SK-MEL-5 (cell line): ENCODE measurements around the gene SLC35E1. TPM values are rescaled to one million over a fixed set of nuclear protein-coding genes. Genes with fewer than 3 reads are reported as not detected.
A peak's percentile ranks its signal among the peaks of the same experiment; 100 is the strongest.

Experiments used
- DNase-seq: peaks from one replicate; pipeline ENCODE4 v3.0.0-alpha.2; 2016; ENCODE audit warnings: low read depth, low spot score
- in situ Hi-C: cut with HindIII; loops from 2 replicates; pipeline ENCODE4 v1.10.0; 2016; ENCODE audit warnings: low sequenced_read_pairs, high pct_unique_total_duplicates, low pct_unique_long_range_greater_than_20kb
- polyA plus RNA-seq, 2 experiments: library from polyadenylated mRNA; depleted of rRNA; stranded (reverse); fragments of >200 nt; gene quantifications; 2 replicates each; pipeline ENCODE4 v1.2.3, GENCODE V29; 2015
- total RNA-seq: library from RNA; depleted of rRNA; stranded (reverse); fragments of >200 nt; shearing (Covaris generic); gene quantifications from 2 replicates; pipeline ENCODE4 v1.2.3, GENCODE V29; 2014; rRNA removed

Gene SLC35E1
- 19.8 and 26.9 TPM in 2 replicates for total RNA-seq
- 27.0 and 41.0 TPM in 2 replicates for polyA plus RNA-seq (2015; cell fraction: cytosol; rRNA removed)
- 15.8 and 20.6 TPM in 2 replicates for polyA plus RNA-seq (2015; cell fraction: nucleus; rRNA removed)

DNA sequence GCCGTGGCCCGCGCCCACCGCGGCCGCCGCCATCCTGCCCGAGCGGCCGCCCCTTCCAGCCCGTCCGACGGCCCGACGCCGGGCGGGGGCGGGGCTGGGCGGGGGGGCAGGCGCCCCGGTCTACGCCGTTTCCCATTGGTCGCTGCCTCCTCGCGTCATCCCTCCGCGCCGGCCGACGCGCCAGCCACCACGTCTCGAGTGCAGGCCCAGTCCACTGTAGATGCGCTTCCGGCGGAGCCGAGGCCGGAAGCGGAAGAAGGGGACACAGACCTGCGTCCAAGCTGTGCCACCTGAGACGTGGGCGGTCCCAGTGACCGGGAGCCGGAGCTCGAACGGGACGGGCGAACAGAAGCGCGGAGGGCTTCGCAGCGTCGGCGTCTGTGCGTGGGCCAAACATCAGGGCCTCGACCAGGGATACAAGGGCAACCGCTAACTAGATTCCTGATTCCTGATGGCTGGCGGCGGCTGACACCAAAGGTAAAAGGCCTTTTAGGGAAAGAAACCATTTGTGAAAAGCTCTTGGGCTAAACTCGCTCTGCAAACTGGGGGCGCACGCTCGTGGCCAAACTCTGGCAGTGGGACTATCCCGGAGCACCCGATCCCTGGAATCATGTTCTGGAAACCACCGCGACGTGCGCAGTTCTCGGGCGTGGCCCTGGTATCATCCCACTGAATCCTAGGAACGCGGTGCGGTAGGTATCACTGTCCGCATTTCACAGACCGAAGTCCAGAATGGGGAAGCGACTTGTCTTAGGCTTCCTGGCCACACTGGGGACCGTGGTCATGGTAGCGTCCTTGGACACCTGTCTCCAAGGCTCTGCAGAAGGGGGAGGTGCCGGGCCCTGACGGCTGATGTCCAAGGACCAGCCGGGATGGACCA, at the start of gene SLC35E1:
SLC35E1 (minus strand) TSS at position 84 of the 880 bp plus-strand sequence; CDS start at position 33, 51 bp downstream.
- in situ Hi-C loops, result no loop called here
- peak; percentile 92 for DNase-seq

DNA sequence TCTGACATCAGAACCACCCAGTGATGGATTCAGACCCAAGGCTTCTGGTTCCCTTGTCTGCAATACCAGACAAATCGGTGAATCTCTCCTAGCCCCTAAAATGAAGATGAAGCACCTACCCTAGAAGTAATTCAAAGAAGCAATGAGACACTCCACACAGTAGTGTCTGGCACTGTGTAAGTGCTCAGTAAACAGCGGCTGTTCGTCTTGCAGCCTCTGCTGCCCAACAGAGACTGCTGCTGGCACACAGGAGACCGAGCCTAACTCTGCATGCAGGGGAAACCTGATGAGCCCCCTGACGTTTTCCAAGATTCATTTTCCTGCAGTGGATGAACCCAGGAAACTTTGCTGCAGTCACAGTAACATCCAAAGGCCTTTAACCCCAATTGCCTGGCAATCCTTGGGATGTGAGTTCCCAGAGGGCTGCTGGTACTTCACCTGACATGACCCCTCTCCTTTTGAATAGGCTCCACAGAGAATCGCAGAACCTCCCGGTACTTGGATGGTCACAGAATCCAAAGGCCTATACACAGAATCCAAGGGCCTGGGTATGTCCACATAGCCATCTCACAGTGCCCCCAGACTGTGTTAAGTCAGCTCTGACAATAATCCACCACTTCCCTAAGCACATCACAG, 49.1 kb upstream of the SLC35E1 start:
- DNase-seq, result no peak
- in situ Hi-C loops, result no loop called here

DNA sequence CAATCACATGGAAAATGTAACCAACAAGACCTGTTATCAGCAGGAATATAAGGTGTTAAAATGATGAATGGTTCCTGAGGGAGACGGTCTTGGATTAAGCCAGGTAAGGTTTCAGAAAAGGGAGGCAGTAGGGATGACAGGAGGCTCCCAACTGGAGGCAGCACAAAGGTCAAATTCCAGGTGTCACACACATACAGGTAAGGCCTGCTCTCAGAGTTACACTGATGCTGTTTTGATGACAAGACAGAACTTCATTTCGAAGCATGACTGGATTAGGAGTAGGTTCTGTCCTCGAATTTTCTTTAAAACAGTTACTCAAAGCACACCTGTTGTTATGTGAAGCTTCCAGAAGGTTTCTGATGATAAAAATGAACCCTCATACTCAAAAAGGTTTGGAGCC, 48.4 kb upstream of the SLC35E1 start:
- in situ Hi-C loops, result no loop called here
- no peak for DNase-seq

- in situ Hi-C loops, result no loop called here
- no peak for DNase-seq
These were observed 47.8 kb upstream of the SLC35E1 start for GRCh38 chr19:16620018-16620417.

DNA sequence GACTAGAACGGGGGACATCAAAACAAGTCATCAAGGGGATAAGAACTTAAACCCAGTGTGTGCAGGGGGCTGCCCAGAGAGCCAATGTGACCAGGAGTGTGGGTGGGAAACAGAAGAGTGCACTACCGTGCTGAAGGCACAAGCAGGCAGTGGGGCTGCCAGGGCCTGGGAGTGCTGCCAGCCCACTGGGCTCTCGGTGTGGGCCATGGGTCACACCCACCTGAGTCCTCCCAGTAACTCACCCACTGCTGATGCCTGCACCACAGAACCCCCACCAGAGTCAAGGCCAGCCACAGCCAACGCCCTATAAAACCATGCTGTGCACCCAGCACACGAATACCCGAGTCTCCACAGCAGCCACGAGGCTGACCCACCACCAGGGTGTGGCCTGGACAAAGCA, 47.2 kb upstream of the SLC35E1 start:
- in situ Hi-C loops, result no loop called here
- no peak for DNase-seq

DNA sequence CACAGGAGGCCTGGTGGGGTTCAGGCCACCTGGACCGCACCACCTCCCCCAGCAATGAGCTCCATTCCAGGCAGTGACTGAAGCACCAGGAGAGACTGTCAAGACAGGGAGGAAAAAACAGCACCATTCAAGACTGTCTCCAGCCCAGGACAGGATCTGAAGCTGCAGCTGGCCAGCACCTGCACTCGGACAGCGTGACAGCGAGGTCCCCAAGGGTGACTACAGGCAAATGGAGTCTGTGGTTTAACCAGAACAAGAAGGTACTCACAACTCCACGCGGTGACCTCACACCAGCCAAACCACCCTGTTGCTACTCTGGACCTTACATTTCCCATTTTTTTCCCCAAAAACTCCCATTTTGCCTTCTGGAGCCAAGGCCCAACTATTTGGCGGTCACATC, 46.0 kb upstream of the SLC35E1 start:
- in situ Hi-C loops, result no loop called here
- no peak for DNase-seq

GRCh38 chr19:16615808-16616207, 43.6 kb upstream of the SLC35E1 start:
- peak; percentile 55 for DNase-seq

GRCh38 chr19:16614941-16615340, 42.7 kb upstream of the SLC35E1 start:
- in situ Hi-C loops, result no loop called here
- no peak for DNase-seq

More at GRCh38 chr19:16615808-16616207, 43.6 kb upstream of the SLC35E1 start:
- in situ Hi-C loops, result no loop called here

GRCh38 chr19:16613841-16614240, 41.6 kb upstream of the SLC35E1 start:
- in situ Hi-C loops, result no loop called here
- no peak for DNase-seq

GRCh38 chr19:16612636-16613035, 40.4 kb upstream of the SLC35E1 start:
- in situ Hi-C loops, result no loop called here
- no peak for DNase-seq

DNA sequence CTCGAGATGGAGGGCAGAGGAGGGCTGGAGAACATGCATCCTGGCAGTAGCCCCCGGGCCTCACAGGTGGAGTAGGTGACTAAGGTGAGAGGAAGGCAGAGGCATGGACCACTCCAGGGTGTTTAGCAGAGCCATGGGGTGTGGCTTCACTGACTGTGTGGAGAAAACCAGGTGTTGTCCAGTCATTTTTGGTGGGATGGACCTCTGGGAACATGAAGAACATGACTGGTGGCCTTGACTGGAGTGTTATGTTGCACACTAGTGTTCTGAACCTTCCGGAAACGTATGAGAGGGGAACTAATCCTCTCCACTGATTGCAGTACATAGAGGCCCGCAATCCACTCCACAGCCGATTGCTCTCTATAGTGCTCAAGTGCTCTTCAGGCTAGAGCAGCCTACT, 38.9 kb upstream of the SLC35E1 start:
- no peak for DNase-seq
- in situ Hi-C loops, result no loop called here

GRCh38 chr19:16609511-16610200, 37.4 kb upstream of the SLC35E1 start:
- DNase-seq, result no peak
- in situ Hi-C loops, result no loop called here

- in situ Hi-C loops, result no loop called here
- DNase-seq, result no peak
These were observed 36.1 kb upstream of the SLC35E1 start for GRCh38 chr19:16608290-16608739.

DNA sequence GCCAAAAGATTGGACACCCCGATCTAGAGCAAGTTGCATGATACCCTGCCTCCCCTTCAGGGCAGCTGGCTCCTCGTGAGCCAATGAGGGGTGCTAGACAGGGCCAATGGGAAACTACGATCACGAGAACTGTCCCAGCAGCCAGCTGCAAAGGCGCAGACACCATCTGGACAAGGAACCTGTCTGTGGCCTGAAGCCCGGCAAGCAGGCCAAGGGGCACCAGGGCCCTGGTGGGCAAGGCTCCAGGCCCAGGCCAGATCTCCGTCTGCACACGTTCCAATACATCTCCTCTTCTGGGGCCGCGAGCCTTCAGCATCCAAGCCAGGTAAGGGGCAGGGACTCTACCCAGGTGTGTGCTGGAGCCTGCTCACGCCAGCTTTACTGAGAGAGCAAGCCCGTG, 35.6 kb upstream of the SLC35E1 start:
- in situ Hi-C loops, result no loop called here
- no peak for DNase-seq

DNA sequence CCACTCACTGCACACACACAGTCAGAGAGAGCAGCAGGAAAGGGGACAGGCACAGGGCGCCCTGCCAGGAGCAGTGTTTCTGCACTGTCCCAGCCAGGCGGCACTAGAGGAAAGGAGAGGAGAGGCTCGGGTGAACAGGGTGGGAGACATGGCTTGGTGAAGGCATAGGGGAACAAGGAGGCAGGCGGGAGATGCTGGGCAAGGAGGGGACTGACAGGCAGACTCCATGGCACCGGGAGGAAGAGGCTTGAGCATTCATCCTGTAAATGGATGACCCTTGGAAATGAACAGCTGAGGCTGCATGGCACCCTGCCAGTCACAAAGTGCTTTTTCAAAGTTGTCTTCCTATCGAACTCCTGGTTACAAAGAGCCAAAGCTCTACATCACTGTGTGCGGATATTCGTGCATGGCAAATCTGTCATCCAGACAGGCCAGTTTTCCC, 33.4 kb upstream of the SLC35E1 start:
- in situ Hi-C loops, result no loop called here
- no peak for DNase-seq

GRCh38 chr19:16605115-16605514, 32.9 kb upstream of the SLC35E1 start:
- DNase-seq, result no peak
- in situ Hi-C loops, result no loop called here

- in situ Hi-C loops, result no loop called here
- no peak for DNase-seq
These were observed 32.4 kb upstream of the SLC35E1 start for GRCh38 chr19:16604615-16605014.

DNA sequence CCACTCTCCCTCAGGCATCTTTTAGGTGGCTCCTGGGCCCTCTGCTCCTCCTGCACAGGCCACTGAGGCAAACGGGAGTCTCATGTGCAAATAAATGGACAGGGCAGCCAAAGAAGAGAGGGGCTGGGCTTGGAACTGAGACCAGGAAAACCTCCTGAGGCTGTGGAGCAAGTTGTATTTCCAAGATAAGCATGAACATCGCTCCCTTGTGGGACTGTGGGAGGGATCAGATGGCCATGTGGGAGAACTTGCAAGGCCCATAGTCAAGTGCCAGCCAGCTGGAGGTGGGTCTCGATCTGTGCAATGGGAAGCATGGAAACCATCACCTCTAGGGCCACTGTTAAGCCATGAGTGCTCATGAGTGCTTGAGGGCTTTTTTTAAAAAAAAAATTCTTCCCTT, 30.9 kb upstream of the SLC35E1 start:
- DNase-seq, result no peak
- in situ Hi-C loops, result no loop called here
